Liver (tissue), 9 donors: Measurements from ENCODE around the gene GARIN3. TPM values are rescaled to one million over a fixed set of nuclear protein-coding genes. Genes with fewer than 3 reads are reported as not detected.

Experiments
- DNase-seq: peaks from one replicate; pipeline ENCODE4 v3.0.0-alpha.2; 2017; ENCODE audit warnings: low spot score
- H3K27ac ChIP-seq, 2 donors: one replicate each; pipeline ENCODE4 v1.7.0; 2013; ENCODE audit warnings: inconsistent platforms in 2 of 2, low read length in 2 of 2, control low read depth in 1 of 2, low read depth in 1 of 2, mild to moderate bottlenecking in 1 of 2
- H3K27me3 ChIP-seq, 4 donors: one replicate each; pipeline versions ENCODE4 v1.6.1 to v1.7.0; 2013; ENCODE audit warnings: low read length in 3 of 4, inconsistent platforms in 1 of 4, mild to moderate bottlenecking in 1 of 4, moderate library complexity in 1 of 4; ENCODE audit not compliant: control insufficient read depth in 4 of 4, insufficient read depth in 4 of 4
- H3K36me3 ChIP-seq, 4 donors: one replicate each; pipeline versions ENCODE4 v1.6.1 to v1.7.0; 2013; ENCODE audit warnings: low read length in 3 of 4, mild to moderate bottlenecking in 3 of 4, low read depth in 1 of 4, moderate library complexity in 1 of 4; ENCODE audit not compliant: control insufficient read depth in 4 of 4, insufficient read depth in 3 of 4
- H3K4me1 ChIP-seq, 4 donors: one replicate each; pipeline versions ENCODE4 v1.6.1 to v1.7.0; 2013; ENCODE audit warnings: low read length in 3 of 4, mild to moderate bottlenecking in 3 of 4, moderate library complexity in 1 of 4; ENCODE audit not compliant: control insufficient read depth in 4 of 4, insufficient read depth in 4 of 4
- H3K4me3 ChIP-seq, 3 donors: one replicate each; pipeline versions ENCODE4 v1.6.1 to v1.7.0; 2013; ENCODE audit warnings: low read length in 3 of 3, control low read depth in 1 of 3, low read depth in 1 of 3, mild to moderate bottlenecking in 1 of 3
- H3K9ac ChIP-seq, 2 donors: one replicate each; pipeline ENCODE4 v1.7.0; 2013; ENCODE audit warnings: low read length in 2 of 2, mild to moderate bottlenecking in 2 of 2, moderate library complexity in 2 of 2, control low read depth in 1 of 2, low read depth in 1 of 2
- H3K9me3 ChIP-seq, 4 donors: one replicate each; pipeline versions ENCODE4 v1.6.1 to v1.7.0; 2013; ENCODE audit warnings: low read length in 3 of 4; ENCODE audit not compliant: control insufficient read depth in 4 of 4
- CTCF ChIP-seq: fragments of 150-350 bp; IDR thresholded peaks from 2 replicates; pipeline ENCODE4 v1.5.1; 2017; ENCODE audit warnings: improper control_type of control experiment, low read depth, low read length; ENCODE audit not compliant: missing input control
- EGR1 ChIP-seq, 2 donors: IDR thresholded peaks; 2 replicates each; pipeline ENCODE4 v1.6.1; 2016 to 2018; ENCODE audit warnings: antibody characterized with exemption in 2 of 2, low read depth in 2 of 2
- FOXA2 ChIP-seq: IDR thresholded peaks from 2 replicates; pipeline ENCODE4 v1.6.1; 2016; ENCODE audit warnings: antibody characterized with exemption
- GABPA ChIP-seq, 2 donors: IDR thresholded peaks in 1 of 2; conservative IDR thresholded peaks in 1 of 2; 2 replicates each; pipeline ENCODE4 v1.6.1; 2016; ENCODE audit warnings: antibody characterized with exemption in 2 of 2, mild to moderate bottlenecking in 1 of 2, moderate library complexity in 1 of 2
- JUND ChIP-seq, 2 donors: IDR thresholded peaks; 2 replicates each; pipeline ENCODE4 v1.6.1; 2016; ENCODE audit warnings: antibody characterized with exemption in 2 of 2
- MAX ChIP-seq: IDR thresholded peaks from 2 replicates; pipeline ENCODE4 v1.6.1; 2016; ENCODE audit warnings: antibody characterized with exemption
- NR2F2 ChIP-seq: IDR thresholded peaks from 2 replicates; pipeline ENCODE4 v1.6.1; 2016; ENCODE audit warnings: antibody characterized with exemption
- REST ChIP-seq: IDR thresholded peaks from 2 replicates; pipeline ENCODE4 v1.6.1; 2016; ENCODE audit warnings: antibody characterized with exemption, mild to moderate bottlenecking
- TAF1 ChIP-seq: conservative IDR thresholded peaks from 2 replicates; pipeline ENCODE4 v1.6.1; 2016; ENCODE audit warnings: antibody characterized with exemption, mild to moderate bottlenecking
- YY1 ChIP-seq: IDR thresholded peaks from 2 replicates; pipeline ENCODE4 v1.6.1; 2016; ENCODE audit warnings: antibody characterized with exemption, mild to moderate bottlenecking
- ZBTB33 ChIP-seq: IDR thresholded peaks from 2 replicates; pipeline ENCODE4 v1.6.1; 2016; ENCODE audit warnings: antibody characterized with exemption
- WGBS: extraction: QIAGEN DNeasy Blood & Tissue Kit; methylation state at CpG from one replicate; pipeline ENCODE4 v1.1.7; 2013; 5-methylcytosine and 5-hydroxymethylcytosine counted together
- polyA plus RNA-seq, 2 donors: library from polyadenylated mRNA; stranded (reverse) in 1 of 2; unstranded in 1 of 2; fragments of 200-250 nt in 1 of 2; fragments of >200 nt in 1 of 2; fragmentation: Nextera tagmentation in 1 of 2; extraction: Ambion mirVana in 1 of 2; gene quantifications; one replicate each; pipeline versions ENCODE4 v1.2.1 to v1.2.3, GENCODE V29; 2013 to 2015
- total RNA-seq, 2 donors: library from RNA; depleted of rRNA; stranded (reverse); fragments of >200 nt; gene quantifications; one replicate each; pipeline ENCODE4 v1.2.3, GENCODE V29; 2014
- TF ChIP-seq, protein P1 (sequence below): IDR thresholded peaks from 2 replicates; pipeline ENCODE4 v1.6.1; 2016; ENCODE audit warnings: antibody characterized with exemption
- donor health status: healthy.
- donor health status: healthy.
- donor health status: healthy.
- donor health status: healthy.
- donor health status: healthy.

GARIN3 gene
- total and polyA plus RNA-seq, 4 donors, result not detected

- no peaks in the 10 kb centered on the region for H3K9me3 ChIP-seq
- 87% methylated on average over 8 of the region's 8 CpGs for whole genome bisulfite sequencing
- TF ChIP-seq, protein P1, sequence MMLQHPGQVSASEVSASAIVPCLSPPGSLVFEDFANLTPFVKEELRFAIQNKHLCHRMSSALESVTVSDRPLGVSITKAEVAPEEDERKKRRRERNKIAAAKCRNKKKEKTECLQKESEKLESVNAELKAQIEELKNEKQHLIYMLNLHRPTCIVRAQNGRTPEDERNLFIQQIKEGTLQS, result no peak
- TF ChIP-seq JUND (IDR thresholded peaks at IDR 0.05), result no peak
- TF ChIP-seq ZBTB33, result no peak
- no peak for TF ChIP-seq YY1
- no peak for TF ChIP-seq NR2F2
- TF ChIP-seq TAF1, result no peak
- no peak for TF ChIP-seq FOXA2
- TF ChIP-seq GABPA (IDR thresholded peaks at IDR 0.05 in 1 of 2, conservative IDR thresholded peaks at IDR 0.05 in 1 of 2), result no peak
- TF ChIP-seq EGR1 (IDR thresholded peaks at IDR 0.05; ENCODE audit: low read depth in 2 of 2), result no peak
- H3K4me3 ChIP-seq, result no peak overlapping the region
- no peaks in the 10 kb centered on the region for H3K36me3 ChIP-seq
- H3K9ac ChIP-seq, result no peak overlapping the region
- no peak for DNase-seq
- H3K27ac ChIP-seq, result no peak overlapping the region
- no peaks in the 10 kb centered on the region for H3K4me1 ChIP-seq
- H3K27me3 ChIP-seq, result peaks cover 0 to 4% (median 0%) of the 10 kb centered on the region in 4 donors
Measured at GRCh38 chr5:157184117-157184670, 18.1 kb upstream of the GARIN3 start.

GRCh38 chr5:157182143-157182757 lies 16.2 kb upstream of the GARIN3 start:
- Histone ChIP-seq H3K4me1 (no peaks in the 10 kb centered on the region), H3K27ac (no peak overlapping the region), H3K27me3 (peaks cover 0 to 5% (median 0%) of the 10 kb centered on the region in 4 donors), H3K4me3 (no peak overlapping the region), H3K9ac (no peak overlapping the region), H3K36me3 (no peaks in the 10 kb centered on the region), H3K9me3 (peaks cover 0 to 3% (median 0%) of the 10 kb centered on the region in 4 donors)
- TF ChIP-seq CTCF (no peak), MAX (no peak), REST (no peak)
- WGBS, result 68% methylated on average over 3 of the region's 3 CpGs
- no peak for DNase-seq
